ENCODE data around the gene TMEM123.

- peak; percentile 69 for TF ChIP-seq POLR2AphosphoS5 (IDR thresholded peaks at IDR 0.05; ENCODE audit: low read depth, low read length)
- TF ChIP-seq POLR2A (IDR thresholded peaks at IDR 0.05; ENCODE audit: low read depth, low read length), result peak; percentile 67
- TF ChIP-seq TAF1 (IDR thresholded peaks at IDR 0.05; ENCODE audit: low read depth, low read length), result peak; percentile 62; the same call in 1 of the 2 replicates
- TF ChIP-seq SPI1 (IDR thresholded peaks at IDR 0.05; ENCODE audit: low read depth, low read length), result peak; percentile 93
Observed at GRCh38 chr11:102346748-102347461, 105.7 kb downstream of the TMEM123 start, which contains the start of gene BIRC2.

Measured in GM12891 (cell line).